Natural killer cell (primary cell): ENCODE measurements around the gene SEMA6B. TPM values are rescaled to one million over a fixed set of nuclear protein-coding genes. Genes with fewer than 3 reads are reported as not detected.

ENCODE experiments used
- ATAC-seq, 3 donors: fragments of 150-1000 bp in 2 of 3; fragments of 200-7000 bp in 1 of 3; cut with Tn5 transposase; 1 replicate in 1 of 3; 2 replicates in 2 of 3; pipeline ENCODE4 v1.10.0; 2021; ENCODE audit warnings: mild to moderate bottlenecking in 2 of 3, moderate library complexity in 2 of 3
- DNase-seq, 2 donors: peaks; one replicate each; pipeline versions ENCODE4 v3.0.0 to v3.0.0-alpha.2; 2013 to 2021; ENCODE audit warnings: mixed read lengths in 1 of 2
- H3K27ac ChIP-seq: one replicate; pipeline ENCODE4 v1.5.1; 2013; ENCODE audit warnings: mild to moderate bottlenecking, low read length
- H3K27me3 ChIP-seq: one replicate; pipeline ENCODE4 v1.6.1; 2013; ENCODE audit warnings: low read length; ENCODE audit not compliant: control insufficient read depth, insufficient read depth
- H3K36me3 ChIP-seq: one replicate; pipeline ENCODE4 v1.6.1; 2013; ENCODE audit warnings: low read length; ENCODE audit not compliant: control insufficient read depth, insufficient read depth
- H3K4me1 ChIP-seq: one replicate; pipeline ENCODE4 v1.6.1; 2013; ENCODE audit warnings: low read length; ENCODE audit not compliant: control insufficient read depth, insufficient read depth
- H3K4me3 ChIP-seq: one replicate; pipeline ENCODE4 v1.5.1; 2013; ENCODE audit warnings: low read length
- H3K9me3 ChIP-seq: one replicate; pipeline ENCODE4 v1.6.1; 2013; ENCODE audit warnings: low read length; ENCODE audit not compliant: control insufficient read depth, insufficient read depth
- H3K27ac Mint-ChIP-seq, 2 donors: one replicate each; pipeline ENCODE4 v1.8.0; 2022; ENCODE audit warnings: mild to moderate bottlenecking in 2 of 2, mixed read lengths in 2 of 2, moderate library complexity in 1 of 2
- H3K27me3 Mint-ChIP-seq, 2 donors: one replicate each; pipeline ENCODE4 v1.8.0; 2022; ENCODE audit warnings: low read depth in 2 of 2, mixed read lengths in 2 of 2
- H3K36me3 Mint-ChIP-seq: one replicate; pipeline ENCODE4 v1.8.0; 2022; ENCODE audit warnings: mixed read lengths
- H3K4me1 Mint-ChIP-seq, 2 donors: one replicate each; pipeline ENCODE4 v1.8.0; 2022; ENCODE audit warnings: mixed read lengths in 2 of 2
- H3K4me3 Mint-ChIP-seq: one replicate; pipeline ENCODE4 v1.8.0; 2022; ENCODE audit warnings: mild to moderate bottlenecking, moderate library complexity, mixed read lengths
- H3K9me3 Mint-ChIP-seq, 2 donors: one replicate each; pipeline ENCODE4 v1.8.0; 2022; ENCODE audit warnings: mixed read lengths in 2 of 2
- WGBS: methylation state at CpG from one replicate; pipeline ENCODE4 v1.1.7; 2013; ENCODE audit warnings: missing lambda C conversion rate; ENCODE audit not compliant: insufficient coverage; 5-methylcytosine and 5-hydroxymethylcytosine counted together
- intact Hi-C: fragments of 100-400 bp; cut with micrococcal nuclease; formaldehyde crosslinking; loops from one replicate; pipeline ENCODE4 v1.14.2; 2022
- total RNA-seq, 4 donors: library from RNA; stranded (reverse); fragments of 120-200 nt in 1 of 4; gene quantifications; one replicate each; pipeline versions ENCODE4 v1.2.3 to v1.2.4, GENCODE V29; 2013 to 2022
- TF ChIP-seq, protein P1 (sequence below): fragments of 200-600 bp; IDR thresholded peaks from one replicate; pipeline ENCODE4 v1.8.0; 2022; ENCODE audit warnings: antibody characterized with exemption

SEMA6B gene
- total RNA-seq, 3 donors from 2014 or later (not counting 1 experiment from before 2014, with no cell fraction given) = 0.50 to 5.4 TPM; not detected in 1

- H3K9me3 Mint-ChIP-seq = peaks cover 4% of the 10 kb centered on the region in 2 donors
- TF ChIP-seq, protein P1, sequence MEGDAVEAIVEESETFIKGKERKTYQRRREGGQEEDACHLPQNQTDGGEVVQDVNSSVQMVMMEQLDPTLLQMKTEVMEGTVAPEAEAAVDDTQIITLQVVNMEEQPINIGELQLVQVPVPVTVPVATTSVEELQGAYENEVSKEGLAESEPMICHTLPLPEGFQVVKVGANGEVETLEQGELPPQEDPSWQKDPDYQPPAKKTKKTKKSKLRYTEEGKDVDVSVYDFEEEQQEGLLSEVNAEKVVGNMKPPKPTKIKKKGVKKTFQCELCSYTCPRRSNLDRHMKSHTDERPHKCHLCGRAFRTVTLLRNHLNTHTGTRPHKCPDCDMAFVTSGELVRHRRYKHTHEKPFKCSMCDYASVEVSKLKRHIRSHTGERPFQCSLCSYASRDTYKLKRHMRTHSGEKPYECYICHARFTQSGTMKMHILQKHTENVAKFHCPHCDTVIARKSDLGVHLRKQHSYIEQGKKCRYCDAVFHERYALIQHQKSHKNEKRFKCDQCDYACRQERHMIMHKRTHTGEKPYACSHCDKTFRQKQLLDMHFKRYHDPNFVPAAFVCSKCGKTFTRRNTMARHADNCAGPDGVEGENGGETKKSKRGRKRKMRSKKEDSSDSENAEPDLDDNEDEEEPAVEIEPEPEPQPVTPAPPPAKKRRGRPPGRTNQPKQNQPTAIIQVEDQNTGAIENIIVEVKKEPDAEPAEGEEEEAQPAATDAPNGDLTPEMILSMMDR = no peak
- H3K4me1 Mint-ChIP-seq = no peaks in the 10 kb centered on the region
- WGBS = 77% methylated on average over 14 of the region's 14 CpGs
- H3K4me3 Mint-ChIP-seq = no peak overlapping the region
- H3K27me3 Mint-ChIP-seq = peaks cover 0 to 8% of the 10 kb centered on the region in 2 donors
- H3K36me3 Mint-ChIP-seq = no peaks in the 10 kb centered on the region
- intact Hi-C loops = no loop called here
- no peaks in the 10 kb centered on the region for H3K36me3 ChIP-seq
- no peaks in the 10 kb centered on the region for H3K9me3 ChIP-seq
- no peak for ATAC-seq
- no peak overlapping the region for H3K4me3 ChIP-seq
- H3K27me3 ChIP-seq = no peaks in the 10 kb centered on the region
- H3K27ac Mint-ChIP-seq = no peak overlapping the region
- H3K4me1 ChIP-seq = no peaks in the 10 kb centered on the region
- no peak for DNase-seq
- no peak overlapping the region for H3K27ac ChIP-seq
These were observed 11.3 kb downstream of the SEMA6B start for GRCh38 chr19:4548238-4548584.

DNA sequence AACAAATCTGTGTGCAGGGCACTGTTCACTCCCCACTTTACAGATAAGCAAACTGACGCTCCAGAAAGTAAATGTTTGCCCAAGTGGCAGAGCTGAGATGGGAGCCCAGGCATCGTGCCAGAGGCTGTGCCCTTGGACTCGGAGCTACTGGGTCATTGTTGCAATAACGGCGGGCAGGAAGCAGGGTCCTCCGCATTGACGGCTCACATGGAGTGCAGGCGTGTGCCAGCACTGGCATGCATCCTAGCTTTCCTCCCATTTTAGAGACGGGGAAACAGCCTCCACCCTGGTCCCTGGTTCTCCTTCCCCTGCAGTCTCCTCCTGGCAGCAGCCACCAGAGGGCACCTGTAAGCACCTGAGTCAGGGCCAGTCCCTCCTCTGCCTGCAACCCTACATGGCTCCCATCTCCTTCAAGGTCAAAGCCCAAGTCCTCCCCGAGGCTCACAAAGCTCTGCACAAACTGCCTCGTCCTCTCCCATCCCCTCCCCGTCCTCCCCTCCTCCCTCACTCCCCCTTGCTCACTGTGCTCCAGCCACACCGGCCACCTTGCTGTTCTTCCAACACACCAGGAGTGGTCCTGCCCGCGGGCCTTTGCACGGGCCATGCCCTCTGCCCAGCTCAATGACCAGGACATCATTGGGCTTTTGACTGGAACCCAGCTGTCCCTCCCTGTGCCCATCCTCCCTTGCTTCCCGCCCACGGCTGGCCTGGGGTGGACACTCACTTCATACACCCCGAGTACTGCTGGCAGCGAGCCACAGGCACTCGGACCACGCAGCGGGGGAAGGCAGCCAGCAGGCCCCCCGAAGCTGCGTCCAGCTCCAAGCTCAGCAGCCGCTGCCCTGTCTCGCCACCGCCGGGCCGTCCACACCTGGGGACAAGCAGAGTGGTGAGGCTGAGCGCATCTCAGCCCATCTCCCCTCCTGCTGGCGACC lies 11.9 kb downstream of the SEMA6B start:
- H3K9me3 Mint-ChIP-seq = no peaks in the 10 kb centered on the region
- H3K27me3 ChIP-seq = no peaks in the 10 kb centered on the region
- H3K4me1 ChIP-seq = peaks cover under 1% of the 10 kb centered on the region
- peak in 1 of 3 donors; percentile 52 for ATAC-seq
- H3K4me3 ChIP-seq = no peak overlapping the region
- no peak overlapping the region for H3K4me3 Mint-ChIP-seq
- H3K36me3 Mint-ChIP-seq = no peaks in the 10 kb centered on the region
- DNase-seq = no peak
- no peak overlapping the region for H3K27ac Mint-ChIP-seq
- H3K4me1 Mint-ChIP-seq = no peaks in the 10 kb centered on the region
- TF ChIP-seq, protein P1 = no peak
- 82% methylated on average over 32 of the region's 32 CpGs for WGBS
- no peaks in the 10 kb centered on the region for H3K9me3 ChIP-seq
- peaks cover 0 to 8% of the 10 kb centered on the region in 2 donors for H3K27me3 Mint-ChIP-seq
- no peaks in the 10 kb centered on the region for H3K36me3 ChIP-seq
- intact Hi-C loops = no loop called here
- no peak overlapping the region for H3K27ac ChIP-seq

- Histone ChIP-seq H3K4me1 (peaks cover 13% of the 10 kb centered on the region), H3K9me3 (peaks cover 5% of the 10 kb centered on the region), H3K36me3 (no peaks in the 10 kb centered on the region), H3K27ac (no peak overlapping the region), H3K27me3 (no peaks in the 10 kb centered on the region), H3K4me3 (no peak overlapping the region)
- H3K27ac Mint-ChIP-seq = no peak overlapping the region
- H3K36me3 Mint-ChIP-seq = no peaks in the 10 kb centered on the region
- H3K4me3 Mint-ChIP-seq = no peak overlapping the region
- TF ChIP-seq, protein P1 = no peak
- intact Hi-C loops = no loop called here
- WGBS = 95% methylated on average over 84 of the region's 87 CpGs
- peaks cover 0 to 2% of the 10 kb centered on the region in 2 donors for H3K9me3 Mint-ChIP-seq
- peaks cover 0 to 7% of the 10 kb centered on the region in 2 donors for H3K27me3 Mint-ChIP-seq
- no peak for ATAC-seq
- H3K4me1 Mint-ChIP-seq = no peaks in the 10 kb centered on the region
- DNase-seq = no peak
These were observed 15.4 kb downstream of the SEMA6B start for GRCh38 chr19:4543842-4544647.
